SIG-M5 treated with dmso at 0.1 percent for 504 hours (cell line): ENCODE measurements around the gene ANGPTL4.
A peak's percentile ranks its signal among the peaks of the same experiment; 100 is the strongest.
"Not testable (repeated sequence)": the region's sequence is repeated elsewhere in the genome, so short reads cannot be mapped to it uniquely, and the experiment has no call there.

Source experiments
- DNase-seq: peaks from one replicate; lab custom pipeline; 2025; ENCODE audit not compliant: unreplicated experiment; lab: John Stamatoyannopoulos, UW

ANGPTL4 gene

GRCh38 chr19:8333767-8334457 is 30.0 kb upstream of the ANGPTL4 start:
- DNase-seq, result no peak

GRCh38 chr19:8334458-8335342 is 29.3 kb upstream of the ANGPTL4 start:
- DNase-seq, result peak; percentile 35

GRCh38 chr19:8335343-8336071 is 28.4 kb upstream of the ANGPTL4 start:
- DNase-seq, result no peak

- no peak for DNase-seq
These were observed 27.8 kb upstream of the ANGPTL4 start for GRCh38 chr19:8336072-8336569.

- DNase-seq, result no peak
These were observed 27.3 kb upstream of the ANGPTL4 start for GRCh38 chr19:8336660-8337059.

GRCh38 chr19:8337728-8338127 is 26.2 kb upstream of the ANGPTL4 start:
- DNase-seq, result no peak

- no peak for DNase-seq
These were observed 25.1 kb upstream of the ANGPTL4 start for GRCh38 chr19:8338835-8339234.

- no peak for DNase-seq
These were observed 23.4 kb upstream of the ANGPTL4 start for GRCh38 chr19:8340341-8341096.

GRCh38 chr19:8341504-8341903 is 22.5 kb upstream of the ANGPTL4 start:
- not testable (repeated sequence) for DNase-seq

GRCh38 chr19:8342316-8342683 is 21.7 kb upstream of the ANGPTL4 start:
- no peak for DNase-seq

- DNase-seq, result peak; percentile 60
These were observed 21.1 kb upstream of the ANGPTL4 start, which contains the start of gene KANK3 for GRCh38 chr19:8342684-8343482. KANK3 (minus strand) TSS chr19:8343262; CDS start chr19:8337828, 5,434 bp downstream.

GRCh38 chr19:8343483-8343844 is 20.5 kb upstream of the ANGPTL4 start:
- DNase-seq, result no peak

GRCh38 chr19:8349629-8350372 is 14.2 kb upstream of the ANGPTL4 start:
- DNase-seq, result not testable (repeated sequence)

- no peak for DNase-seq
These were observed 11.7 kb upstream of the ANGPTL4 start for GRCh38 chr19:8352134-8352827.

GRCh38 chr19:8352845-8353244 is 11.1 kb upstream of the ANGPTL4 start:
- not testable (repeated sequence) for DNase-seq

- peak; percentile 23 for DNase-seq
These were observed 8.1 kb upstream of the ANGPTL4 start for GRCh38 chr19:8355631-8356402.

GRCh38 chr19:8357007-8357521 is 6.9 kb upstream of the ANGPTL4 start:
- no peak for DNase-seq

- no peak for DNase-seq
These were observed 5.0 kb upstream of the ANGPTL4 start for GRCh38 chr19:8358948-8359347.
